GM15510 (cell line): ENCODE data around the gene MTERF2.

Experiments used
- POLR2A ChIP-seq: IDR thresholded peaks from 3 replicates; pipeline ENCODE4 v1.6.1; 2011; ENCODE audit warnings: borderline replicate concordance; ENCODE audit not compliant: insufficient read length; ENCODE audit errors: extremely low read depth

Gene MTERF2

GRCh38 chr12:107011519-107011918 lies 24.6 kb upstream of the MTERF2 start:
- TF ChIP-seq POLR2A = no peak

GRCh38 chr12:107007411-107007810 lies 20.5 kb upstream of the MTERF2 start:
- TF ChIP-seq POLR2A = no peak

GRCh38 chr12:106999446-106999845 lies 12.5 kb upstream of the MTERF2 start:
- no peak for TF ChIP-seq POLR2A

GRCh38 chr12:106997916-106998315 lies 11.0 kb upstream of the MTERF2 start:
- TF ChIP-seq POLR2A = no peak

- no peak for TF ChIP-seq POLR2A
These were observed 7.8 kb upstream of the MTERF2 start for GRCh38 chr12:106994579-106995220.

- TF ChIP-seq POLR2A = no peak
These were observed 900 bp upstream of the MTERF2 start for GRCh38 chr12:106987846-106988245.

GRCh38 chr12:106986135-106986534 lies 811 bp downstream of the MTERF2 start:
- no peak for TF ChIP-seq POLR2A

GRCh38 chr12:106985479-106985878 lies 1.5 kb downstream of the MTERF2 start:
- no peak for TF ChIP-seq POLR2A

GRCh38 chr12:106984588-106985137 lies 2.3 kb downstream of the MTERF2 start:
- no peak for TF ChIP-seq POLR2A

- no peak for TF ChIP-seq POLR2A
These were observed 4.7 kb downstream of the MTERF2 start for GRCh38 chr12:106982229-106982628.

GRCh38 chr12:106981788-106982187 lies 5.2 kb downstream of the MTERF2 start:
- TF ChIP-seq POLR2A = no peak

- TF ChIP-seq POLR2A = no peak
These were observed 6.0 kb downstream of the MTERF2 start for GRCh38 chr12:106980944-106981343.

GRCh38 chr12:106978035-106978800 lies 8.7 kb downstream of the MTERF2 start:
- no peak for TF ChIP-seq POLR2A

GRCh38 chr12:106976668-106977067 lies 10.3 kb downstream of the MTERF2 start:
- TF ChIP-seq POLR2A = no peak

- TF ChIP-seq POLR2A = no peak
These were observed 10.8 kb downstream of the MTERF2 start for GRCh38 chr12:106975993-106976658.

- TF ChIP-seq POLR2A = no peak
These were observed 11.8 kb downstream of the MTERF2 start for GRCh38 chr12:106975098-106975497.

- no peak for TF ChIP-seq POLR2A
These were observed 12.4 kb downstream of the MTERF2 start for GRCh38 chr12:106974511-106974910.
